Prostate gland (tissue), 2 donors: ENCODE results near the gene FRMD3. TPM values are rescaled to one million over a fixed set of nuclear protein-coding genes. Genes with fewer than 3 reads are reported as not detected.

Source experiments
- DNase-seq: peaks from one replicate; pipeline ENCODE4 v3.0.0-alpha.2; 2019; ENCODE audit warnings: low spot score
- H3K27ac ChIP-seq, 2 donors: fragments of 200-600 bp; sonication (generic); 2 replicates each; pipeline ENCODE4 v1.5.1; 2017 to 2019
- H3K27me3 ChIP-seq: fragments of 200-600 bp; sonication (generic); replicated peaks from 2 replicates; pipeline ENCODE4 v1.5.1; 2019; ENCODE audit not compliant: insufficient read depth
- H3K36me3 ChIP-seq, 2 donors: fragments of 200-600 bp; sonication (generic); 1 replicate in 1 of 2; 2 replicates in 1 of 2; pipeline versions ENCODE4 v1.5.1 to v1.8.1; 2017 to 2019
- H3K4me1 ChIP-seq: fragments of 200-600 bp; sonication (generic); replicated peaks from 2 replicates; pipeline ENCODE4 v1.5.1; 2019
- H3K4me3 ChIP-seq, 2 donors: fragments of 200-600 bp; sonication (generic); 2 replicates each; pipeline ENCODE4 v1.5.1; 2017 to 2019
- H3K9me3 ChIP-seq: fragments of 200-600 bp; sonication (generic); 2 replicates; pipeline ENCODE4 v1.5.1; 2017
- CTCF ChIP-seq, 4 experiments: fragments of 200-600 bp in 2 of 4; fragments of 450-650 bp in 2 of 4; sonication (generic) in 2 of 4; IDR thresholded peaks; 1 replicate in 3 of 4; 2 replicates in 1 of 4; pipeline ENCODE4 v1.5.1; 2016 to 2019; ENCODE audit warnings: antibody characterized with exemption in 4 of 4, mild to moderate bottlenecking in 2 of 4, moderate library complexity in 2 of 4
- POLR2A ChIP-seq: fragments of 450-650 bp; IDR thresholded peaks from one replicate; pipeline ENCODE4 v1.6.1; 2016; ENCODE audit warnings: antibody characterized with exemption, mild to moderate bottlenecking
- POLR2AphosphoS5 ChIP-seq: sonication (generic); formaldehyde crosslinking; IDR thresholded peaks from one replicate; pipeline ENCODE4 v1.6.1; 2017; ENCODE audit warnings: antibody characterized with exemption
- WGBS: methylation state at CpG from one replicate; pipeline ENCODE4 v1.1.5; 2018; 5-methylcytosine and 5-hydroxymethylcytosine counted together
- intact Hi-C: fragments of 100-400 bp; cut with DNase I; formaldehyde crosslinking; loops from one replicate; pipeline ENCODE4 v1.14.2; 2022
- total RNA-seq, 2 donors: library from RNA; depleted of rRNA; stranded (reverse); fragments of >200 nt; gene quantifications; one replicate each; pipeline ENCODE4 v1.1.0, GENCODE V29; 2016

FRMD3 gene
- total RNA-seq, 2 donors from 2014 or later = 2.3 to 3.4 TPM

GRCh38 chr9:83312537-83312936, 225.7 kb downstream of the FRMD3 start:
- Histone ChIP-seq H3K27me3 (no peaks in the 10 kb centered on the region), H3K9me3 (no peaks in the 10 kb centered on the region), H3K36me3 (no peaks in the 10 kb centered on the region), H3K4me3 (no peak overlapping the region), H3K4me1 (no peaks in the 10 kb centered on the region), H3K27ac (no peak overlapping the region)
- TF ChIP-seq CTCF (IDR thresholded peaks at IDR 0.05) (no peak), POLR2A (no peak)
- intact Hi-C loops = no loop called here
- DNase-seq = peak; percentile 56
- 41% methylated on average over 11 of the region's 11 CpGs for WGBS

- WGBS = 58% methylated on average over 2 of the region's 2 CpGs
- intact Hi-C loops = no loop called here
- no peak overlapping the region for H3K4me3 ChIP-seq
Measured at GRCh38 chr9:83307066-83307724, 231.0 kb downstream of the FRMD3 start.

GRCh38 chr9:83304686-83305085, 233.5 kb downstream of the FRMD3 start:
- no peak for TF ChIP-seq POLR2AphosphoS5
- no peak for TF ChIP-seq CTCF (IDR thresholded peaks at IDR 0.05)
- TF ChIP-seq POLR2A = no peak
- 19% methylated on average over 8 of the region's 8 CpGs for WGBS
- peak; percentile 71 for DNase-seq
- Histone ChIP-seq H3K27me3 (no peaks in the 10 kb centered on the region), H3K36me3 (no peaks in the 10 kb centered on the region), H3K4me1 (peaks cover 5% of the 10 kb centered on the region), H3K27ac (peak overlapping the region in 1 of 2 donors; percentile 36), H3K4me3 (no peak overlapping the region), H3K9me3 (no peaks in the 10 kb centered on the region)
- intact Hi-C loops = no loop called here

More at GRCh38 chr9:83307066-83307724, 231.0 kb downstream of the FRMD3 start:
- H3K4me1 ChIP-seq = peaks cover 5% of the 10 kb centered on the region
- no peaks in the 10 kb centered on the region for H3K27me3 ChIP-seq
- DNase-seq = no peak
- no peaks in the 10 kb centered on the region for H3K36me3 ChIP-seq
- no peak overlapping the region for H3K27ac ChIP-seq
- TF ChIP-seq POLR2A (no peak), POLR2AphosphoS5 (no peak), CTCF (IDR thresholded peaks at IDR 0.05) (no peak)
- H3K9me3 ChIP-seq = no peaks in the 10 kb centered on the region

GRCh38 chr9:83299571-83299970, 238.6 kb downstream of the FRMD3 start:
- Histone ChIP-seq H3K4me3 (no peak overlapping the region), H3K27ac (no peak overlapping the region), H3K27me3 (no peaks in the 10 kb centered on the region), H3K9me3 (no peaks in the 10 kb centered on the region), H3K36me3 (no peaks in the 10 kb centered on the region), H3K4me1 (no peaks in the 10 kb centered on the region)
- no peak for TF ChIP-seq CTCF (IDR thresholded peaks at IDR 0.05)
- TF ChIP-seq POLR2A = no peak
- WGBS = 49% methylated on average over 6 of the region's 6 CpGs
- intact Hi-C loops = no loop called here
- no peak for DNase-seq

- no peak overlapping the region for H3K27ac ChIP-seq
- no peaks in the 10 kb centered on the region for H3K9me3 ChIP-seq
- no peaks in the 10 kb centered on the region for H3K4me1 ChIP-seq
- intact Hi-C loops = no loop called here
- WGBS = 92% methylated on average over 2 of the region's 2 CpGs
- no peaks in the 10 kb centered on the region for H3K36me3 ChIP-seq
- H3K27me3 ChIP-seq = no peaks in the 10 kb centered on the region
- H3K4me3 ChIP-seq = no peak overlapping the region
- DNase-seq = no peak
- TF ChIP-seq POLR2AphosphoS5 (no peak), POLR2A (no peak), CTCF (IDR thresholded peaks at IDR 0.05) (no peak)
Measured at GRCh38 chr9:83299094-83299493, 239.1 kb downstream of the FRMD3 start.
